Measurements from ENCODE around the gene KMT2B. TPM values are rescaled to one million over a fixed set of nuclear protein-coding genes. Genes with fewer than 3 reads are reported as not detected.
A peak's percentile ranks its signal among the peaks of the same experiment; 100 is the strongest.
"Not testable (repeated sequence)": the region's sequence is repeated elsewhere in the genome, so short reads cannot be mapped to it uniquely, and the experiment has no call there.

The KMT2B gene
- total RNA-seq, 1 experiment from 2014 or later: 21.4 TPM

DNA sequence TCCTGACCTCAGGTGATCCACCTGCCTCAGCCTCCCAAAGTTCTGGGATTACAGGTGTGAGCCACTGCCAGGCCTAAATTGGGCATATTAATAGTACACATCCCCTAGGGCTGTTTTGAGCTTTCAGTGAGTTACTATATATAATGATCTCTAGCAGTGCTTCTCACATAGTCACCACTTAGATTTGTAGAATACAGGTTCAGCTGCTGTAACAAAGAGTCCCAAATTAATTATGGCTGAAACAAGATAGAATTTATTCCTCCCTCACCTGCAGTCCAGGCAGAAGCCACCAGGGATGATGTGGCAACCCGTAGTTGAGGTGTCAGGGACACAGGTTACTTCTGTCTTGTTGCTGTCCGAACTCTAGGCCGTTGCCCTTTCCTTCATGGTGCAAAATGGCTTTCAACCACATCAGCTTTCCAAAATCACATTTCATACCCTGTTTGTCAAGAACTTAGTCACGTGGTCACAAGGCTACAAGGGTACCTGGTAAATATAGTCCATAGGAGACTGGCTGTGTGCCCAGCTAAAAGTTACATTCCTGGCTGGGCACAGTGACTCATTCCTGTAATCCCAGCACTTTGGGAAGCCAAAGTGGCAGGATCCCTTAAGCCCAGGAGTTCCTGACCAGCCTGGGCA, 43.0 kb downstream of the KMT2B start:
- Histone ChIP-seq H3K9me3 (ENCODE audit: low read length) (no peaks in the 10 kb centered on the region), H3K36me3 (ENCODE audit: insufficient read depth, low read length) (peaks cover 13% of the 10 kb centered on the region), H2AFZ (ENCODE audit: low read length) (no peak overlapping the region), H3K79me2 (ENCODE audit: low read length) (peaks cover 23% of the 10 kb centered on the region), H3K27ac (ENCODE audit: low read length) (no peak overlapping the region), H3K9ac (ENCODE audit: low read length) (no peak overlapping the region), H3K4me3 (ENCODE audit: low read length) (no peak overlapping the region), H3K27me3 (ENCODE audit: low read length) (no peaks in the 10 kb centered on the region), H3K9me2 (replicated peaks; ENCODE audit: insufficient read depth, low read length) (no peaks in the 10 kb centered on the region), H3K4me1 (ENCODE audit: low read length) (peaks cover 22% of the 10 kb centered on the region), H4K20me1 (ENCODE audit: insufficient read depth, low read depth, low read length) (peaks cover 10% of the 10 kb centered on the region; the same call in 1 of the 2 replicates), H3K4me2 (ENCODE audit: low read depth, low read length, poor library complexity, severe bottlenecking) (no peak overlapping the region)
- no peak for DNase-seq

- Histone ChIP-seq H3K4me2 (ENCODE audit: low read depth, low read length, poor library complexity, severe bottlenecking) (no peak overlapping the region), H2AFZ (ENCODE audit: low read length) (no peak overlapping the region), H3K36me3 (ENCODE audit: insufficient read depth, low read length) (peaks cover 11% of the 10 kb centered on the region), H3K9me3 (ENCODE audit: low read length) (no peaks in the 10 kb centered on the region), H4K20me1 (ENCODE audit: insufficient read depth, low read depth, low read length) (peaks cover 3% of the 10 kb centered on the region; the same call in 1 of the 2 replicates), H3K27me3 (ENCODE audit: low read length) (no peaks in the 10 kb centered on the region), H3K4me3 (ENCODE audit: low read length) (no peak overlapping the region), H3K4me1 (ENCODE audit: low read length) (peaks cover 6% of the 10 kb centered on the region), H3K79me2 (ENCODE audit: low read length) (peaks cover 7% of the 10 kb centered on the region), H3K27ac (ENCODE audit: low read length) (no peak overlapping the region), H3K9ac (ENCODE audit: low read length) (no peak overlapping the region), H3K9me2 (replicated peaks; ENCODE audit: insufficient read depth, low read length) (no peaks in the 10 kb centered on the region)
- DNase-seq: no peak
These were observed 46.9 kb downstream of the KMT2B start for GRCh38 chr19:35764432-35765315.

DNA sequence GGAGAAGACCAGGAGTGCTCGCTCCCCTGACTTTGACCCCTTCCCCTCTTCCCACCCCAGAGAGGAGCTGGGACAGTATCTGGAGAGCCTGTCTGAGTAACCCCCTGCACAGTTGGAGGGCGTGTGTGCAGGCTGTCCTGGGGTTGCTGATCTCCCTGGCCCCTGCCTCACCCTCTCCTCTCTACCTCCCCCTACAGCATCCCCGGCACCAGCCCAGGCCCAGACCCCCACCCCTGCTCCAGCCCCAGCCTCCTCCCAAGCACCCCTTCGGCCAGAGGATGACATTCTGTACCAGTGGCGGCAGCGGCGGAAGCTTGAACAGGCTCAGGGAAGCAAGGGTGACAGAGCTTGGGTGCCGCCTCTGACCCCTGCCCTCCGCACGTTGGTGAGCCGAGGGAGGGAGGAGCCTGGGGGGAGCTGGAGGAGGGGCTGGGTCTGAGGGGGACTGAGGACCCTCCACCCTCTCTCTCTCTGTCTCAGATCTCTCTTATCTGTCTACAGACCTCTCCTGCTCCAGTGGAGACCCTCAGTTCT, 48.8 kb downstream of the KMT2B start:
- Histone ChIP-seq H3K4me3 (ENCODE audit: low read length) (no peak overlapping the region), H3K9ac (ENCODE audit: low read length) (no peak overlapping the region), H3K27me3 (ENCODE audit: low read length) (no peaks in the 10 kb centered on the region)

GRCh38 chr19:35767288-35768081, 49.7 kb downstream of the KMT2B start:
- Histone ChIP-seq H3K9me2 (replicated peaks; ENCODE audit: insufficient read depth, low read length) (no peaks in the 10 kb centered on the region), H3K27ac (ENCODE audit: low read length) (no peak overlapping the region), H3K9ac (ENCODE audit: low read length) (no peak overlapping the region), H4K20me1 (ENCODE audit: insufficient read depth, low read depth, low read length) (peaks cover 3% of the 10 kb centered on the region; the same call in 1 of the 2 replicates), H2AFZ (ENCODE audit: low read length) (no peak overlapping the region), H3K4me2 (ENCODE audit: low read depth, low read length, poor library complexity, severe bottlenecking) (no peak overlapping the region), H3K79me2 (ENCODE audit: low read length) (no peaks in the 10 kb centered on the region), H3K4me3 (ENCODE audit: low read length) (no peak overlapping the region), H3K9me3 (ENCODE audit: low read length) (no peaks in the 10 kb centered on the region), H3K27me3 (ENCODE audit: low read length) (no peaks in the 10 kb centered on the region), H3K36me3 (ENCODE audit: insufficient read depth, low read length) (no peaks in the 10 kb centered on the region), H3K4me1 (ENCODE audit: low read length) (peaks cover 5% of the 10 kb centered on the region)
- peak; percentile 61 for DNase-seq

More for the DNA sequence above, 48.8 kb downstream of the KMT2B start:
- no peaks in the 10 kb centered on the region for H3K79me2 ChIP-seq (ENCODE audit: low read length)
- peaks cover 3% of the 10 kb centered on the region; the same call in 1 of the 2 replicates for H4K20me1 ChIP-seq (ENCODE audit: insufficient read depth, low read depth, low read length)
- H3K27ac ChIP-seq (ENCODE audit: low read length): no peak overlapping the region
- H3K9me2 ChIP-seq (replicated peaks; ENCODE audit: insufficient read depth, low read length): no peaks in the 10 kb centered on the region
- H3K36me3 ChIP-seq (ENCODE audit: insufficient read depth, low read length): no peaks in the 10 kb centered on the region
- DNase-seq: no peak
- peaks cover 5% of the 10 kb centered on the region for H3K4me1 ChIP-seq (ENCODE audit: low read length)
- no peak overlapping the region for H2AFZ ChIP-seq (ENCODE audit: low read length)
- no peaks in the 10 kb centered on the region for H3K9me3 ChIP-seq (ENCODE audit: low read length)
- no peak overlapping the region for H3K4me2 ChIP-seq (ENCODE audit: low read depth, low read length, poor library complexity, severe bottlenecking)

DNA sequence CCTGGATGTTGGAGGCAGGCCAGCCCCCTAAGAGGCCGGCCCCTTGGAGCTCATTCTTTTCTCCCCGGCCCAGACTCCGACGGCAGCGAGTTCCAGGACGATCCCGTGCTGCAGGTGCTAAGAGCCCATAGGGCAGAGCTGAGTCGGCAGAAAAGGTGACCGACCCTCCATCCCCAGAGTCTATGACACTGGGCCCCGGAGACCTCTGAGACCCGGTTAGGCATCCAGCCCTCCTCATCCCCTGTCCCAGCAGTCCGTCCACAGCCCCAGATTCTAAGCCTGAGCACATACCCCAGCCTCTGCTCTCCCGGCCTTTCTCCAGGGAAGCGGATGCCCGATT, 50.2 kb downstream of the KMT2B start:
- DNase-seq: no peak
- no peaks in the 10 kb centered on the region for H3K36me3 ChIP-seq (ENCODE audit: insufficient read depth, low read length)
- H3K27me3 ChIP-seq (ENCODE audit: low read length): no peaks in the 10 kb centered on the region

DNA sequence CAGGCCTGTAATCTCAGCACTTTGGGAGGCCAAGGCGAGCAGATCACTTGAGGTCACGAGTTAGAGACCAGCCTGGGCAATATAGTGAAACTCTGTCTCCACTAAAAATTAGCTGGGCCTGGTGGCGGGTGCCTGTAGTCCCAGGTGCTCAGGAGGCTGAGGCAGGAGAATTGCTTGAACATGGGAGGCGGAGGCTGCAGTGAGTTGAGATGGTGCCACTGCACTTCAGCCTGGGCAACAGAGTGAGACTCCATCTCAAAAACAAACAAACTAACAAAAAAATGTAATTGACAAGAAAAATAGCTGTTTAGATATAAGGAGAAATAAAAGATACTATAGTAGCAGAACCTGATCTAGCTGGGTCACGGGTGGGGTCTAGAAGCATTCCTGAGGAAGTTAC, 54.6 kb downstream of the KMT2B start:
- not testable (repeated sequence) for H2AFZ ChIP-seq (ENCODE audit: low read length); H3K27ac ChIP-seq (ENCODE audit: low read length); H3K27me3 ChIP-seq (ENCODE audit: low read length); H3K9me3 ChIP-seq (ENCODE audit: low read length); DNase-seq; H3K9me2 ChIP-seq (replicated peaks; ENCODE audit: insufficient read depth, low read length); H3K4me2 ChIP-seq (ENCODE audit: low read depth, low read length, poor library complexity, severe bottlenecking); H3K79me2 ChIP-seq (ENCODE audit: low read length); H3K9ac ChIP-seq (ENCODE audit: low read length); H4K20me1 ChIP-seq (ENCODE audit: insufficient read depth, low read depth, low read length); H3K4me3 ChIP-seq (ENCODE audit: low read length); H3K36me3 ChIP-seq (ENCODE audit: insufficient read depth, low read length)
- peaks cover 15% of the 10 kb centered on the region for H3K4me1 ChIP-seq (ENCODE audit: low read length)

More for the DNA sequence above, 50.2 kb downstream of the KMT2B start:
- peaks cover 7% of the 10 kb centered on the region; the same call in 1 of the 2 replicates for H4K20me1 ChIP-seq (ENCODE audit: insufficient read depth, low read depth, low read length)
- H3K4me1 ChIP-seq (ENCODE audit: low read length): peaks cover 5% of the 10 kb centered on the region
- no peak overlapping the region for H3K9ac ChIP-seq (ENCODE audit: low read length)
- no peak overlapping the region for H3K27ac ChIP-seq (ENCODE audit: low read length)
- H3K79me2 ChIP-seq (ENCODE audit: low read length): no peaks in the 10 kb centered on the region
- no peaks in the 10 kb centered on the region for H3K9me3 ChIP-seq (ENCODE audit: low read length)
- no peak overlapping the region for H3K4me2 ChIP-seq (ENCODE audit: low read depth, low read length, poor library complexity, severe bottlenecking)
- H3K9me2 ChIP-seq (replicated peaks; ENCODE audit: insufficient read depth, low read length): no peaks in the 10 kb centered on the region
- no peak overlapping the region for H3K4me3 ChIP-seq (ENCODE audit: low read length)
- H2AFZ ChIP-seq (ENCODE audit: low read length): no peak overlapping the region

- peaks cover 6% of the 10 kb centered on the region; the same call in 1 of the 2 replicates for H3K79me2 ChIP-seq (ENCODE audit: low read length)
- no peaks in the 10 kb centered on the region for H3K36me3 ChIP-seq (ENCODE audit: insufficient read depth, low read length)
- H4K20me1 ChIP-seq (ENCODE audit: insufficient read depth, low read depth, low read length): 0 out of 2 replicates have a peak, but pooled peaks cover 6% of the 10 kb centered on the region
- no peaks in the 10 kb centered on the region for H3K9me3 ChIP-seq (ENCODE audit: low read length)
- no peaks in the 10 kb centered on the region for H3K9me2 ChIP-seq (replicated peaks; ENCODE audit: insufficient read depth, low read length)
- no peak overlapping the region for H3K4me3 ChIP-seq (ENCODE audit: low read length)
- H2AFZ ChIP-seq (ENCODE audit: low read length): no peak overlapping the region
- H3K27ac ChIP-seq (ENCODE audit: low read length): no peak overlapping the region
- peaks cover 12% of the 10 kb centered on the region for H3K4me1 ChIP-seq (ENCODE audit: low read length)
- H3K4me2 ChIP-seq (ENCODE audit: low read depth, low read length, poor library complexity, severe bottlenecking): no peak overlapping the region
- H3K27me3 ChIP-seq (ENCODE audit: low read length): no peaks in the 10 kb centered on the region
- no peak overlapping the region for H3K9ac ChIP-seq (ENCODE audit: low read length)
- peak; percentile 59 for DNase-seq
These were observed 55.4 kb downstream of the KMT2B start for GRCh38 chr19:35773020-35773806.
